K562 (cell line): ENCODE data around the gene LIX1L. TPM values are rescaled to one million over a fixed set of nuclear protein-coding genes. Genes with fewer than 3 reads are reported as not detected.
A peak's percentile ranks its signal among the peaks of the same experiment; 100 is the strongest.

Experiments
- CHCHD3 ChIP-seq: fragments of 250-450 bp; sonication (Bioruptor Pico); IDR thresholded peaks from 2 replicates; pipeline ENCODE4 v2.1.2; 2022; ENCODE audit warnings: mild to moderate bottlenecking
- DPF2 ChIP-seq: fragments of 450-650 bp; IDR thresholded peaks from 2 replicates; pipeline ENCODE4 v1.6.1; 2016
- HMGN3 ChIP-seq: IDR thresholded peaks from 2 replicates; pipeline ENCODE4 v1.6.1; 2011; ENCODE audit warnings: borderline replicate concordance, low read depth, mild to moderate bottlenecking, mixed read lengths, low read length; ENCODE audit not compliant: insufficient read length; ENCODE audit errors: extremely low read depth
- JUN ChIP-seq, 2 experiments: sonication (generic) in 1 of 2; formaldehyde crosslinking in 1 of 2; IDR thresholded peaks; 2 replicates each; pipeline versions ENCODE4 v1.6.1 to v1.8.0; 2012 to 2022; ENCODE audit warnings: borderline replicate concordance in 2 of 2, mild to moderate bottlenecking in 2 of 2, improper control_type of control experiment in 1 of 2, low read depth in 1 of 2, low read length in 1 of 2, missing genetic modification reagents in 1 of 2
- MAFF ChIP-seq: IDR thresholded peaks from 2 replicates; pipeline ENCODE4 v1.6.1; 2012; ENCODE audit warnings: low read length, improper control_type of control experiment
- MTA3 ChIP-seq: fragments of 450-650 bp; formaldehyde crosslinking; IDR thresholded peaks from 2 replicates; pipeline ENCODE4 v1.6.1; 2017; ENCODE audit warnings: mild to moderate bottlenecking, borderline replicate concordance
- MYC ChIP-seq, 2 experiments: fragments of 250-450 bp in 1 of 2; sonication (Bioruptor Pico) in 1 of 2; IDR thresholded peaks; 2 replicates each; pipeline versions ENCODE4 v1.5.1 to v1.6.1; 2012 to 2021; ENCODE audit warnings: low read depth in 2 of 2, borderline replicate concordance in 1 of 2, improper control_type of control experiment in 1 of 2, low read length in 1 of 2, mild to moderate bottlenecking in 1 of 2, moderate library complexity in 1 of 2
- NCOA6 ChIP-seq: fragments of 450-650 bp; IDR thresholded peaks from 2 replicates; pipeline ENCODE4 v1.6.1; 2017; ENCODE audit warnings: mild to moderate bottlenecking
- PHB ChIP-seq: fragments of 250-450 bp; sonication (Bioruptor Pico); IDR thresholded peaks from 2 replicates; pipeline ENCODE4 v1.5.0; 2021
- POLR3G ChIP-seq: IDR thresholded peaks from 2 replicates; pipeline ENCODE4 v1.6.1; 2011; ENCODE audit not compliant: insufficient read length, insufficient replicate concordance; ENCODE audit errors: extremely low read depth
- RERE ChIP-seq: sonication (generic); formaldehyde crosslinking; IDR thresholded peaks from 2 replicates; pipeline ENCODE4 v1.8.0; 2023; ENCODE audit warnings: missing genetic modification reagents, mild to moderate bottlenecking, borderline replicate concordance
- SAFB2 ChIP-seq: fragments of 200-400 bp; formaldehyde crosslinking; IDR thresholded peaks from 2 replicates; pipeline ENCODE4 v1.6.1; 2018; ENCODE audit warnings: borderline replicate concordance, low read length, low read depth, moderate library complexity; ENCODE audit not compliant: severe bottlenecking
- SMAD1 ChIP-seq: fragments of 150-350 bp; IDR thresholded peaks from 2 replicates; pipeline ENCODE4 v1.6.1; 2014; ENCODE audit warnings: low read length, low read depth; ENCODE audit not compliant: partially characterized antibody
- SP1 ChIP-seq: sonication (generic); formaldehyde crosslinking; IDR thresholded peaks from 2 replicates; pipeline ENCODE4 v1.8.1; 2022; ENCODE audit warnings: mild to moderate bottlenecking, missing genetic modification reagents
- THRAP3 ChIP-seq: fragments of 450-650 bp; IDR thresholded peaks from 2 replicates; pipeline ENCODE4 v1.6.1; 2016; ENCODE audit warnings: mild to moderate bottlenecking, inconsistent platforms, borderline replicate concordance
- ZBTB26 ChIP-seq: fragments of 450-650 bp; formaldehyde crosslinking; IDR thresholded peaks from 2 replicates; pipeline ENCODE4 v1.4.0; 2022; ENCODE audit warnings: missing genetic modification characterization
- ZNF133 ChIP-seq: fragments of 250-450 bp; sonication (Bioruptor Pico); IDR thresholded peaks from 2 replicates; pipeline ENCODE4 v1.4.0; 2020; ENCODE audit warnings: mild to moderate bottlenecking
- ZNF395 ChIP-seq: fragments of 200-800 bp; sonication (Bioruptor generic); IDR thresholded peaks from 2 replicates; pipeline ENCODE4 v1.6.1; 2017; ENCODE audit warnings: missing genetic modification characterization, missing compliant biosample characterization
- ZNF589 ChIP-seq: fragments of 200-800 bp; sonication (Bioruptor generic); IDR thresholded peaks from 2 replicates; pipeline ENCODE4 v1.6.1; 2016; ENCODE audit warnings: low read depth, missing genetic modification characterization, missing compliant biosample characterization
- polyA plus RNA-seq, 8 experiments: library from polyadenylated mRNA; depleted of rRNA in 4 of 8; stranded (reverse) in 5 of 8; unstranded in 3 of 8; fragments of >200 nt; fragmentation: Nextera tagmentation in 2 of 8; fragmentation: Illumina TruSeq in 1 of 8; extraction: Ambion mirVana in 2 of 8; extraction: Trizol in 1 of 8; gene quantifications; 2 replicates each; pipeline versions ENCODE4 v1.2.1 to v1.2.3, GENCODE V29; 2011 to 2014; ENCODE audit warnings: inconsistent platforms in 1 of 8, missing spikeins in 1 of 8
- total RNA-seq, 7 experiments: library from RNA; depleted of rRNA in 6 of 7; stranded (reverse); fragments of >200 nt in 6 of 7; fragmentation: Illumina TruSeq in 2 of 7; extraction: Trizol in 2 of 7; gene quantifications; 2 replicates each; pipeline versions ENCODE4 v1.2.1 to v1.2.3, GENCODE V29; 2011 to 2021; ENCODE audit warnings: low replicate concordance in 1 of 7

Gene LIX1L
- total and polyA plus RNA-seq, 9 of the 15 experiments (the other 6 are each of a cell fraction or from before 2014, with no cell fraction given) = 4.6 to 26.5 (median 12.5) TPM

- no peak for TF ChIP-seq RERE (CRISPR knock-in tag)
- no peak for TF ChIP-seq SP1
- TF ChIP-seq ZBTB26 (CRISPR knock-in tag) = 0 out of 2 replicates have a peak, but pooled peaks have one; percentile 4
- no peak; the same call in 1 of the 2 replicates for TF ChIP-seq THRAP3
- TF ChIP-seq NCOA6 = no peak
- no peak for TF ChIP-seq DPF2
- no peak for TF ChIP-seq PHB
- TF ChIP-seq SMAD1 = peak; percentile 2
- TF ChIP-seq ZNF395 (CRISPR knock-in tag) = no peak
- TF ChIP-seq MYC (IDR thresholded peaks at IDR 0.05; ENCODE audit: low read depth, low read length) = peak; percentile 16; the same call in 1 of the 2 replicates
- TF ChIP-seq MYC (CRISPR knock-in tag; IDR thresholded peaks at IDR 0.05; ENCODE audit: borderline replicate concordance, low read depth) = no peak
- no peak for TF ChIP-seq CHCHD3
- 0 out of 2 replicates have a peak, but pooled peaks have one; percentile 12 for TF ChIP-seq MTA3
- no peak for TF ChIP-seq POLR3G
- TF ChIP-seq HMGN3 = peak; percentile 39
- no peak for TF ChIP-seq ZNF589 (CRISPR knock-in tag)
- TF ChIP-seq JUN (IDR thresholded peaks at IDR 0.05; ENCODE audit: borderline replicate concordance, low read depth, low read length) = no peak
- no peak for TF ChIP-seq JUN (CRISPR knock-in tag; IDR thresholded peaks at IDR 0.05; ENCODE audit: borderline replicate concordance)
- TF ChIP-seq SAFB2 = no peak
- TF ChIP-seq ZNF133 = no peak
- peak; percentile 71 for TF ChIP-seq MAFF
These were observed 36.7 kb upstream of the LIX1L start (continued) for GRCh38 chr1:145994391-145995120.
